Measurements from ENCODE around the gene MAP3K14.

The MAP3K14 gene

DNA sequence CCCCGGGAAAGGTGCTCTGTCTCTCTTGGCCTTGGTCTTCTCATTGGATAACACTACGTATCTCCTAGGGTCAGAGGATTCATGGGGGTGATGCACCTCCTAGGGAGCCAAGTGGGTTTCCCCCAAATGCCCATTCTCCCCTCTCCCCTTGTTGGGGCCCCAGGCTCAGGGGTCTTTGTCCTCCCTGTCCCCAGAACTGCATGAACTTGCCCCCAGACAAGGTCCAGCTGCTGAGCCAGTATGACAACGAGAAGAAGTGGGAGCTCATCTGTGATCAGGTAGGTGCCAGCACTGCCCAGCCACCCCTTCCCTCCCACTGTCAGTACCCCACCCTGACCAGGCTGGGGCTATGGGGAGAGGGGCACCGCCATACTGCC lies 86.4 kb downstream of the MAP3K14 start:
- Histone ChIP-seq H2AFZ (ENCODE audit: insufficient read depth, low read length, poor library complexity) (no peak overlapping the region), H3K36me3 (ENCODE audit: control insufficient read depth in 1 of 2, insufficient read depth in 2 of 2, low read length in 2 of 2) (no peaks in the 10 kb centered on the region), H4K91ac (ENCODE audit: low read depth, low read length) (no peak overlapping the region), H3K4me3 (ENCODE audit: low read depth, low read length) (no peak overlapping the region), H2AK5ac (ENCODE audit: low read length) (peak overlapping the region; percentile 32), H4K8ac (ENCODE audit: low read depth, low read length) (no peak overlapping the region), H3K9me3 (ENCODE audit: insufficient read depth, low read depth, low read length) (peaks cover 2% of the 10 kb centered on the region), H2BK12ac (ENCODE audit: low read length) (no peak overlapping the region), H2BK120ac (ENCODE audit: insufficient read depth, low read length, poor library complexity) (no peak overlapping the region), H3K9ac (ENCODE audit: low read length) (no peak overlapping the region), H3K4ac (ENCODE audit: low read depth, low read length) (no peak overlapping the region), H3K27me3 (ENCODE audit: insufficient read depth, low read length) (no peaks in the 10 kb centered on the region), H3K14ac (ENCODE audit: low read length) (no peak overlapping the region), H3K79me2 (ENCODE audit: control insufficient read depth, insufficient read depth, low read length, poor library complexity) (no peaks in the 10 kb centered on the region), H2BK5ac (ENCODE audit: low read depth, low read length, poor library complexity) (no peak overlapping the region), H3K23ac (ENCODE audit: low read length) (no peak overlapping the region), H4K12ac (ENCODE audit: low read depth, low read length) (no peak overlapping the region), H3K79me1 (ENCODE audit: low read length) (no peaks in the 10 kb centered on the region), H3K4me1 (ENCODE audit: control insufficient read depth in 1 of 2, insufficient read depth in 2 of 2, low read length in 2 of 2) (peaks cover 10 to 14% of the 10 kb centered on the region in 2 experiments), H3K18ac (ENCODE audit: low read length) (no peak overlapping the region), H3K4me2 (ENCODE audit: low read length) (no peak overlapping the region), H3K27ac (ENCODE audit: low read depth, low read length) (no peak overlapping the region)
- DNase-seq: no peak
- no CpG with 5 or more reads among the region's 4 CpGs for WGBS (ENCODE audit: extremely low coverage, insufficient coverage, insufficient read length)

DNA sequence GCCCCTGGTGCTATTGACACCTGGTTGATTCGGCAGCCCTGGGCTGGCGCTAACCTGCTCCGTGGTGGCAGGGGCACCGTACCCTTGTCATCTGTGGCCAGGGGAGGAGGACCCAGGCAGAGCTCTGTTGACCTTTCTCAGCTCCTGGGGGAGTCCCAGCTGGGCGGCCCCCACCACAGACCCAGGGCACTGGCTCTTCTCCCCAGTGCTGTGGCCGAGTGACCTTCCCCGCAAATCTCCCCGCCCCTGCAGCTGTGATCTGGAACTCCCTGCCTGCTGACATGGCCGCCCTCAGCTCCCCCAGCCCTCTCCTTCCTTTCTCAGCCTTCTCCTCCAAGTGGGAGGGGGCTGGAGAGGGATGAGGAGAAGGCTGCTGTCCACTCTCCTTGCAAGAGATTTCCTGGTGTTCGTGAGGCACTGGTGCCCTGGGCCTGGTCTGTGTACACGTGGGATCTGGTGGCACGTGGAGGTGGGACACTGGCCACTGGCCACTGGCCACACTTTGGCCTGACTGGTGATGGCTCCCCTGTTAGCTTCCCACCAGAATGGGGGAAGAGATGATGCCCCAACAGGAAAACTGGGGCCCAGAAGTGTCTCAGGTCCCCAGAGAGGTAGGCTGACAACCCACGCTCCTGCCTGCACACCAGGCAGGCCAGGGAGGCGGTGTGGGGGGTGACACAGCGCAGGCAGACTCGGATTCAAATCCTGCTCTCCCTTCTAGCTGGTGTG lies 87.0 kb downstream of the MAP3K14 start:
- peak overlapping the region; percentile 37 for H2BK120ac ChIP-seq (ENCODE audit: insufficient read depth, low read length, poor library complexity)
- H2AFZ ChIP-seq (ENCODE audit: insufficient read depth, low read length, poor library complexity): no peak overlapping the region
- peak overlapping the region; percentile 64 for H4K91ac ChIP-seq (ENCODE audit: low read depth, low read length)
- H3K4me1 ChIP-seq (ENCODE audit: control insufficient read depth in 1 of 2, insufficient read depth in 2 of 2, low read length in 2 of 2): peaks cover 10 to 14% of the 10 kb centered on the region in 2 experiments
- no peak overlapping the region for H2BK5ac ChIP-seq (ENCODE audit: low read depth, low read length, poor library complexity)
- no peaks in the 10 kb centered on the region for H3K36me3 ChIP-seq (ENCODE audit: control insufficient read depth in 1 of 2, insufficient read depth in 2 of 2, low read length in 2 of 2)
- H3K18ac ChIP-seq (ENCODE audit: low read length): no peak overlapping the region
- H3K4ac ChIP-seq (ENCODE audit: low read depth, low read length): no peak overlapping the region
- no peak overlapping the region for H3K23ac ChIP-seq (ENCODE audit: low read length)
- H3K14ac ChIP-seq (ENCODE audit: low read length): peak overlapping the region; percentile 16
- WGBS (ENCODE audit: extremely low coverage, insufficient coverage, insufficient read length): no CpG with 5 or more reads among the region's 16 CpGs
- H2BK12ac ChIP-seq (ENCODE audit: low read length): no peak overlapping the region
- no peak overlapping the region for H4K12ac ChIP-seq (ENCODE audit: low read depth, low read length)
- no peak overlapping the region for H3K4me2 ChIP-seq (ENCODE audit: low read length)
- peaks cover 2% of the 10 kb centered on the region for H3K9me3 ChIP-seq (ENCODE audit: insufficient read depth, low read depth, low read length)
- H3K4me3 ChIP-seq (ENCODE audit: low read depth, low read length): no peak overlapping the region
- H2AK5ac ChIP-seq (ENCODE audit: low read length): no peak overlapping the region
- H3K79me1 ChIP-seq (ENCODE audit: low read length): no peaks in the 10 kb centered on the region
- H3K79me2 ChIP-seq (ENCODE audit: control insufficient read depth, insufficient read depth, low read length, poor library complexity): no peaks in the 10 kb centered on the region
- H3K27me3 ChIP-seq (ENCODE audit: insufficient read depth, low read length): no peaks in the 10 kb centered on the region
- DNase-seq: peak in 1 of 2 donors; percentile 20
- no peak overlapping the region for H3K9ac ChIP-seq (ENCODE audit: low read length)
- H3K27ac ChIP-seq (ENCODE audit: low read depth, low read length): no peak overlapping the region
- H4K8ac ChIP-seq (ENCODE audit: low read depth, low read length): peak overlapping the region; percentile 6

DNA sequence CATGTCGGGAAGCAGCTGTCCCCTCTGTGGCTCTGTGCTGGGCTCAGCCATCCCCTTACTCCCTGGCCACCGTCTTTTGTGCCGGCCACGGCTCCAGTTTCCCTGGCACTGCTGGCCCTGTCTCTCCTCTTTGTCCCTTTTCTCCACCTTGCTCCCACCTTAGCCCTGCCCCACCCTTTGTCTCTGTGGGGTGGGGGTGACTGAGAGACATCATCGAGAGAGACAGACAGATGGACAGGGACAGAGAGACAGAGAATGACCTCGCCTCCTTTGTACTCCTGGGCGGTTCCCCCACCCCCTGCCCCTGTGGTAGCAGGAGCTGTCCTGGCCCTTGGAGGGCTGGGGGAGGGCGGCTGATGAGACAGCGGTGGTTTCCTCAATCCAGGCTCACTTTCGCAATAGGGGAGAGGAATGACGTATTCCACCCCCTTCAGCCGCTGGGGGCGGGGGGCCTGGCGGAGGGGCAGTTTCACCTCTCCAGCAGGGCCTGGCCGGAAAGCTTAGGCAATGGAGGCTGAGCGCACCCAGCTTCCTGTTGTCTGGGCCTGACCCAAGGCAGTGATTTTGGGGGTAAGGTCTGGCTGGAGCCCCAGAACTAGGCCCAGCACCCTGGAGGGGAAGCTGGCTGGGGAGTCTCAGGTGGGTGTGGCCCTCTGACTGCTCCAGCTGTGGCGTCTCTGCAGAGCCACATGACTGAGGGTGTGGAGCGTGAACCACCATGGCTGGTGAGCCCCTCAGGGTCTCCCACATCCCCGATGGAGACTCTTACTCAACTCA lies 87.9 kb downstream of the MAP3K14 start:
- H3K4me2 ChIP-seq (ENCODE audit: low read length): no peak overlapping the region
- peak overlapping the region; percentile 31 for H3K18ac ChIP-seq (ENCODE audit: low read length)
- H3K27ac ChIP-seq (ENCODE audit: low read depth, low read length): no peak overlapping the region
- peaks cover 2% of the 10 kb centered on the region for H3K27me3 ChIP-seq (ENCODE audit: insufficient read depth, low read length)
- H3K9ac ChIP-seq (ENCODE audit: low read length): no peak overlapping the region
- peak overlapping the region; percentile 34 for H4K8ac ChIP-seq (ENCODE audit: low read depth, low read length)
- no peak overlapping the region for H3K23ac ChIP-seq (ENCODE audit: low read length)
- H4K12ac ChIP-seq (ENCODE audit: low read depth, low read length): peak overlapping the region; percentile 49
- peak overlapping the region; percentile 64 for H4K91ac ChIP-seq (ENCODE audit: low read depth, low read length)
- no peak overlapping the region for H2AFZ ChIP-seq (ENCODE audit: insufficient read depth, low read length, poor library complexity)
- peaks cover 5% of the 10 kb centered on the region for H3K9me3 ChIP-seq (ENCODE audit: insufficient read depth, low read depth, low read length)
- no peaks in the 10 kb centered on the region for H3K36me3 ChIP-seq (ENCODE audit: control insufficient read depth in 1 of 2, insufficient read depth in 2 of 2, low read length in 2 of 2)
- DNase-seq: peak; percentile 51 to 58
- H3K4ac ChIP-seq (ENCODE audit: low read depth, low read length): no peak overlapping the region
- H3K4me3 ChIP-seq (ENCODE audit: low read depth, low read length): no peak overlapping the region
- H3K79me2 ChIP-seq (ENCODE audit: control insufficient read depth, insufficient read depth, low read length, poor library complexity): no peaks in the 10 kb centered on the region
- no peak overlapping the region for H2BK5ac ChIP-seq (ENCODE audit: low read depth, low read length, poor library complexity)
- peak overlapping the region; percentile 44 for H2AK5ac ChIP-seq (ENCODE audit: low read length)
- WGBS (ENCODE audit: extremely low coverage, insufficient coverage, insufficient read length): no CpG with 5 or more reads among the region's 19 CpGs
- H2BK12ac ChIP-seq (ENCODE audit: low read length): peak overlapping the region; percentile 29
- H3K14ac ChIP-seq (ENCODE audit: low read length): peak overlapping the region; percentile 33
- peak overlapping the region; percentile 28 for H2BK120ac ChIP-seq (ENCODE audit: insufficient read depth, low read length, poor library complexity)
- peaks cover 10 to 14% of the 10 kb centered on the region in 2 experiments for H3K4me1 ChIP-seq (ENCODE audit: control insufficient read depth in 1 of 2, insufficient read depth in 2 of 2, low read length in 2 of 2)
- H3K79me1 ChIP-seq (ENCODE audit: low read length): no peaks in the 10 kb centered on the region

DNA sequence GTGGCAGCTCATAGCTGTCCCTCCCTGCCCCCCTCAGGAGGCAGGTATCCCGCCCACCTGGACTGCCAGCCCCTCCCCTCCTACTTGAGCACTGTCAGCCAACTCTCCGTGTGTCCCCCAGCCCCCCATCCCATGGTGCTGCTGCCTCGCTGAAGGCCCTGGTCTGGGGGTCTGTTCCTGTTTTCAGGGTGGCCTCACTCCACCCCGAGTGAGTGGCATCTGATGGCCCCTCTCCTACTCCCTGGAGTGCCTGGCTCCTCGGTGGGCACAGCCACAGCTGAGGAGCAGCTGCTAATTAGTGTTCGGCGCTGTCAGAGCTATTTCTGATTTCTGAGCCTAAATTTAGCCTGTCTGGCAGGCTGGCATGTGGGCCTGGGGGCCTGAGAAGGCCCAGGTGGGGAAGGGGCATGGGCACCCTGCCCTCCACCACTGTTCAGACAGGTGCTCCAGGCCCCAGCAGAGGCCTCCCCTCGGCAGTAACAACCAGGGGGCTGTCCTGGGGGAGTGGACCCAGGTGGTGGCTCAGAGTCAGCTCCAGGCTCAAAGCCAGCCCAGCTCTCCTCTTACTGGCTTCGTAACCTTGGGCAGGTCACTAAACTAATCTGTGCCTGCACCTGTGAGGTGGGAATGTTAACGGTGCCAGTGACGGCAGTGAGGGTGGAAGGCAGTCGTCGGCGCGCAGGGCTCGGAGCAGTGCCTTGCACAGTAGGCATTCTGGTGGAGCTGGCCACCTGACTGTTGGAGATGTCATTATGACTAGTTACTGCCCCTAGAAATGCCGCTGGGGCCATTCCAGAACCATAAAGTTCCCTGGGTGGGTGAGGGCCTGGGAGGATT lies 88.7 kb downstream of the MAP3K14 start:
- Histone ChIP-seq H3K4me1 (ENCODE audit: control insufficient read depth in 1 of 2, insufficient read depth in 2 of 2, low read length in 2 of 2) (peaks cover 10 to 14% of the 10 kb centered on the region in 2 experiments), H4K8ac (ENCODE audit: low read depth, low read length) (no peak overlapping the region), H3K4me3 (ENCODE audit: low read depth, low read length) (no peak overlapping the region), H3K27ac (ENCODE audit: low read depth, low read length) (no peak overlapping the region), H2AFZ (ENCODE audit: insufficient read depth, low read length, poor library complexity) (no peak overlapping the region), H3K79me2 (ENCODE audit: control insufficient read depth, insufficient read depth, low read length, poor library complexity) (no peaks in the 10 kb centered on the region), H3K27me3 (ENCODE audit: insufficient read depth, low read length) (peaks cover 7% of the 10 kb centered on the region), H3K79me1 (ENCODE audit: low read length) (no peaks in the 10 kb centered on the region), H3K4me2 (ENCODE audit: low read length) (no peak overlapping the region), H4K12ac (ENCODE audit: low read depth, low read length) (no peak overlapping the region), H3K18ac (ENCODE audit: low read length) (no peak overlapping the region), H3K9ac (ENCODE audit: low read length) (no peak overlapping the region), H2AK5ac (ENCODE audit: low read length) (peak overlapping the region; percentile 44), H4K91ac (ENCODE audit: low read depth, low read length) (peak overlapping the region; percentile 64), H3K36me3 (ENCODE audit: control insufficient read depth in 1 of 2, insufficient read depth in 2 of 2, low read length in 2 of 2) (no peaks in the 10 kb centered on the region), H2BK120ac (ENCODE audit: insufficient read depth, low read length, poor library complexity) (no peak overlapping the region), H3K23ac (ENCODE audit: low read length) (no peak overlapping the region), H2BK12ac (ENCODE audit: low read length) (peak overlapping the region; percentile 29), H3K4ac (ENCODE audit: low read depth, low read length) (no peak overlapping the region), H3K9me3 (ENCODE audit: insufficient read depth, low read depth, low read length) (peaks cover 3% of the 10 kb centered on the region), H3K14ac (ENCODE audit: low read length) (no peak overlapping the region), H2BK5ac (ENCODE audit: low read depth, low read length, poor library complexity) (no peak overlapping the region)
- no peak for DNase-seq
- no CpG with 5 or more reads among the region's 17 CpGs for WGBS (ENCODE audit: extremely low coverage, insufficient coverage, insufficient read length)
